ENCODE measurements around the gene CHI3L2.
A peak's percentile ranks its signal among the peaks of the same experiment; 100 is the strongest.

The CHI3L2 gene

DNA sequence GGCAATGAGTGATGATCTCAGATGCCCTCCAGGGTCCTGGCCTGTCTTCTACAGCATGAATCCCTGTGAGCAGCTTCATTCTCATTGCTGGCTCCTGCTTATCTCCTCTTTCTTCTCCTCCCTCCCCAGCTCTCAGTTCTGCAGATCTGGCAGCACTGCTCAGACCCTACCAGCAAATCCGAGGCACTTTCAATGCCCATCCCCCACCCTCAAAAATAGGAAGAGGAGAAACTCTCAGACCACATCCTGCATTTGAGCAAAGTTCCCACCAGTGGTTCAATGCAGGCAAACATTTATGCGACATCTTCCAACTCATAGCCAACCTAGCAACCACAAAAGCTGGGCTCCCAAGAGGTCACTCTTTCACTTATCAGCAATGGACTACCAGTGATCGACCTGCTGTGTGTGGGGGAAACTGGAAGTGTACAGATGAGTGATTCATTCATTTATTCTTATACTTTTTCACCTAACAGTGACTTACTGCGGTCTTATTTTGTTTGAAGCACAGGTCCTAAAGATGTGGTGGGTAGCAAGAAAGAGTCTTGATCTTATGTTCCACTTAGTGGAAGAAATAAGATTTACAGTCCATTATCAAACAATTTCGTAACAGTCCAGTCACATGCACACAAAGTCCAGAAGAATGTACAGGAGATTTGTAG, 5.8 kb upstream of the CHI3L2 start:
- peak; percentile 74 for DNase-seq

DNA sequence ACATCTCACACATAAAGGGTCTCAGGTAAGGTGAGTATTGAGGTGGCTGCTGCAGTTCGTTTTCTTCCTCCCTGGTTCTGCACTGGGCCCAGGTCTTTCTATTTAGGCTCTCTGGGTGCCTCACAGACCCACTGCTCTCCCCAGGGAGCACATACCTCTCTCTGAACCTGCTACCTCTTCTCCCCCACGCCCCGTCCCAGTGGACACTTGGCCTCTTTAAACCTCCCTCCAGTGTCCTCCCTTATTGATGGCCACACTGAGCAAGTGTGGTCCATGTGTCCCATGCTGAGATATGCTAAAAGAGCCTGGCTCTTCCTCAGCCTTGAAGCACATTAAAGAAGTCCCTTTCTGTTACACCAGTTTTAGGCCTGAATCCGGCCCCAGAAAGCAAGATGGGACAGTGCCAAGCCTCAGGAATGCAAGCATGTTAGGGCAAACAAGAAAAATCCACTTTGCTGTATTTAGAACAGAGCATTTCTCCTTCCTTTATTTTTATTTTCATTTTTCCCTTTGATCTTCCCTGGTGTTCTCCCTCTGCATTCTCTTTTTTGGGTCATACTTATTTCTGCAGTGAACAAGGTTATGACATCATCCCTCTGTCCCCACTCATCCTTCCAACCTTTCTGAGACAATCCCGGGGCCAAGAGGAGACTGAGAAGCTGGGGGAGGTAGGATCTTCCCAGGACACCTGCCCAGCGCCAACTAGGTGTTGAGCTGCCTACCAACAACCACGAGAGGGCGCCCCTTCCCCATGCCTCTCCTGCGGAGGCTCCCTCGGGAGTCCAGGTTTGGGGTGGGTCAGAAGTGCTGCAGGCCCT, 5.0 kb upstream of the CHI3L2 start:
- DNase-seq, result peak; percentile 86

DNA sequence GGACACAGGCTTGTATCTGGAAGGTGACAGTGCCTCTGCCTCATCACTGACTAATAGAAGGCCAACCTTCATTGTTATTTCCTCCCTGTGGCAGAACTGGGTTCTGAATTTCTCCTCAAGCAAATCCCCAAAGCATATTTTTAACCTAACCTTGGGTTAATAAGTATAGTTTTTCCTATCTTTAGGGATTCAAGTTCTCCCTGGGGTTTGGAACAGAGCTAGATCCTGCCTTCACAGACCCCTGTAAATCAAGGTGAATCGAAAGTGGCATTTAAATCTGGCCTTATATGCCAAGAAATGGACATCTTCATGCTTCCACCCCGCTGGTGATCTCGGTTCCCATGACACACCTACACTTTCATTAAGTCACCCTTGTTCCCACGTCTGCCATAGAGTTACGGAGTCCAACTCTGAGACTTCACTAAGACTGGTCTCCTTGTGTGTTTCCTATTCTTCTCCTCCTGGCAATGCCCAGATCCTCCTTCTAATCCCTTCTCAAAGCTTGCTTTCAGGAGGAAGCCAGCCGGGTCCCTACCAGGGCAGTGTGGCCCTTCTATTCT, 4.3 kb upstream of the CHI3L2 start:
- no peak for DNase-seq

DNA sequence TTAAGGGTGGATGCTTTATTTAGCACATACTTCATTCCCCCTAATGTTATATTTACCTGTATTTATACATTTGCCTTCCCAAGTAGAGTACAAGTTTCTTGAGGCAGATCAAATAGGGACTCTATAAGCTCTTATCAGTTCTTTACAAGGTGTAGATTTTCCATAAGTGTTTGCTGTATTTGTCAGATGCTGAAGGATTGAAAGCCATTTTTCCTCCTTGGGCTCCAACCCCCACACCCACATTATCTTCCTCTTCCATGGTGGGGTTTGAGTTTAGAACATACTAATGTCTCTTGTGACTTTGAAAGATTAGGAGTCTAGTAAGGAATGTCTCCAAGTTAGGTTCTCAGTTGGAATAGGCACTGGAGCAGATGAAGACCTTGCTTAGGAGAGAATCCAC, 2.4 kb upstream of the CHI3L2 start:
- no peak for DNase-seq

- no peak for DNase-seq
These were observed 1.7 kb upstream of the CHI3L2 start for GRCh38 chr1:111225717-111226400.

DNA sequence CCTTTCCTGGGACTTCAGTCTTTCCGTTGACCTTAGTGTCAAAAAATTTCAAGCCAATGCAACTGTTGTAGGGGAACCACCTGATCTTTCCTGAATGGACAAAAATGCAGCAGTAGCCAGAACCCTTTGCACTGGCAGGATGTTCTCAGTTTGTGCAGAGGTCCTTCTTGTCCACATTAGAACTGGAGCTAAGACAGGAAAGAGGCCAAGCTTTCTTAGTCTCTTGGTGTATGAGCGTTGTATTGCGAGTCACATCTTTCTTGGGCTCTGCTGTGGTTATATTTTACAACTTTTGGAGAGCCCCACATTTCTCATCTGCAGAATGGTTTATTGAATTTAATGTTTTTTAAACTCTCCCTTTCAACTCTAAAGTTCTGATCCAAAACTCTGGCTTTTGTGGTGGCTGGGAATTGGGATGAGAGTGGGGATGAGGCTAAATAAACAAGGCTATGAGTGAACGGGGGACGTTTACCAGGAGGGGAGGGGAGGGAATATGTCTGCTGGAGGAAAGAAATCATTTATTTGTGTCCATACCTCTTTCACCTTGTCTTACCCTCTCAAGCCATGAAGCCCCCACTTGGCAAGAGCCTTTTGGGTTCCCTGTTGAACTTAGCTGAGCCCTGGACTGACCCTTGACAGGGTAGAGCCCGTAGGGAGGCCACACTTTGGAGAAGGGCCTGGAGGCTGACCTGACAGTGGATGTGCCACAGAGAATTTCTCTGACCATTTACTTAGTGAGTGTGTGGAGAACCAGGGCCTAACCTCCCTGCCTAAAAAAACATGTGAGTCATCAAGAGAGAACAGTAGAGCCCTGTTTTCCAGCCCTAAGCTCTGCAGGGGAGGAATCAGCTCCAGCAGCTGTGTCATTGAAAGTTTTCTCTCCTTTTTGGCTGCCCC, 586 bp downstream of the CHI3L2 start:
- no peak for DNase-seq

DNA sequence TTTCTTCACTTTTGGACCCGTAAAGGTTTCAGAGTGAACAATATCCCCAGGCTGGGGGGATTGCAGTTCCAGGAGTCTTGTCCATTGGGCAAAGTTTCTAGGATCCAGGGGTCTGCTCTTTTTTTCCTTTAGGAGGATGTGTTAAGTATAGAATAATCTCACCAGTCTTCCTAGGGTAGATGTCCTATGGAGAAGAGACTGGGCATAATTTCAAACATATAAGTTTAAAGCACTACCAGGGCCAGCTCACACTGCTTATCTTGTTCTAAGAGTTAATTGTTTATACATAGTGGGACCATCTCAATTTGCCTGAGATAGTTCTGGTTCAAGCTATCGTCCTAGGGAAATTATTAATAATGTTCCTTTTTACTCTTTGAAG, 1.2 kb downstream of the CHI3L2 start:
- DNase-seq, result no peak

DNA sequence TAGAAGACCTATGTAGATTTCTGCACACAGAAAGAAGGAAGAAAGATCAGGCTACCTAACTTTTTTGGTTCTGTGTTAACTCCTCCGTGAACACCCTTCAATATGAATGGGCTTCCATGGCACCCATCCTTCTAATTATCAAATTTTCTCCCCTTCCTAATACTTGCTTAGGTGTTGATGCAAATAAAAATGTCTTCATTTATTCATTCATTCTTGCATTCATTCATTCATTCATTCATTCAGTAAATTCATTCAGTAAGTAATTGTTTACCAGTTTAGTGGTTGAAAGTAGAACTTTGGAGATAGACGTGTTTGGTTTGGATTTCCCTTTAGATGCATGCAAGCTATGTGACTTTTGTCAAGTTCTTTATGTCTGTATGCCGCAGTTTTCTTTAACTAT, 4.6 kb downstream of the CHI3L2 start:
- DNase-seq, result no peak

DNA sequence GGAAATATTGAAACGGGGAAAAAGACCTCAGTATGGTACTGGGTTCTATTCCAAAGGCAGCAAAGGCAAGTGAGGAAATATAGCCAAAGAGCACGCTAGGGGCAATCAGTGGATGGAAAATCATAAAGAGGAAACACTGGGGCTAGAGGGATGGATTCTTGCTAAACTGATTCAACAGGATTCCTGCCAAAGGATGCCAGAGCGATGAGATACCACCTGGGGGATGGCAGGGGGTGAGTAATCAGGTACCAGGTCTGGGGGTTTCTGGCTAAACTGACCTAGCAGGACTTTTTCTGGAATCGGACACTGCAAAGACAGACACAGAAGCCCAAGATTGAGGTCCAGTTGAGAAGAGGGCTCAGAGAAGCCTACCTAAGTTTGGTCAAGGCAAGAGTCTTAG, 6.7 kb downstream of the CHI3L2 start:
- DNase-seq, result no peak

- no peak for DNase-seq
These were observed 7.4 kb downstream of the CHI3L2 start for GRCh38 chr1:111234866-111235265.

DNA sequence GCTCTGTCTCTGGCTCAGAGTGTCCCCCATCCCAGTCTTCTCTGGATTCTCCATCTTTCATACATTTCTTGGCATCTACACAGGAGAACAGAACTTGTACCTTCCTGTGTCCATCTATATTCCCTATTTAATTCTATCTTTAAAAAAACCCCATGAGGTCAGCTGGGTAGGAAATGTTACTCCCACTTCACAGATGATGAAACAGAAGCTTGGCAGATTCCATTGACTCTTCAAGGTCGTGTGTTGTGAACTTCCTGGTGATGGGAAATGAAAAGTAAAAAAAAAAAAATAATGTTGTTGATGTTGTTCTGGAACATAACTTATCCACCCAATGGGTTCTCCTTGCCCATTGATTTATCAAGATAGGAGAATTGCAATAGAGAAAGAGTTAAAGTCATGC, 8.9 kb downstream of the CHI3L2 start:
- no peak for DNase-seq

GRCh38 chr1:111236806-111237205, 9.3 kb downstream of the CHI3L2 start:
- DNase-seq, result no peak

- DNase-seq, result no peak
These were observed 10.7 kb downstream of the CHI3L2 start for GRCh38 chr1:111238056-111238795.

DNA sequence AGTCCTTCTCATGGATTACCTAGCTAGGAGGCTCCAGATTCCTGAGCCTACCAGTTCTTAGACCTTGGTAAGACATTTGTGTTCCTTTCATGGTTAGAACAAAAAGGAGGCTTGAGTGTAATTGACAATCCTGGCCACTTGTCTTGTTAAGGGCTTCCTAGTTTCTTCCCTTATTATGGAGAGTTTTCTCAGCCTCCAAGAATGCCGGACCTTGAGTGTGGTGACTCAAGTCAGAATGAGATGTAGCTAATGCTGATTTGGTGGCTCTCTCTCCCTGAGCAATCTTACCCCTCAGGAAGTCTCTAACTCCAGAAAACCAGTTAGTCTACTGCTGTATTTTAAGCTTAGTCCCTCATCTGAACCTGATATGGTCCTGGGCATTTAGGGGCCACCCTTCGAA, 14.3 kb downstream of the CHI3L2 start:
- DNase-seq, result no peak

DNA sequence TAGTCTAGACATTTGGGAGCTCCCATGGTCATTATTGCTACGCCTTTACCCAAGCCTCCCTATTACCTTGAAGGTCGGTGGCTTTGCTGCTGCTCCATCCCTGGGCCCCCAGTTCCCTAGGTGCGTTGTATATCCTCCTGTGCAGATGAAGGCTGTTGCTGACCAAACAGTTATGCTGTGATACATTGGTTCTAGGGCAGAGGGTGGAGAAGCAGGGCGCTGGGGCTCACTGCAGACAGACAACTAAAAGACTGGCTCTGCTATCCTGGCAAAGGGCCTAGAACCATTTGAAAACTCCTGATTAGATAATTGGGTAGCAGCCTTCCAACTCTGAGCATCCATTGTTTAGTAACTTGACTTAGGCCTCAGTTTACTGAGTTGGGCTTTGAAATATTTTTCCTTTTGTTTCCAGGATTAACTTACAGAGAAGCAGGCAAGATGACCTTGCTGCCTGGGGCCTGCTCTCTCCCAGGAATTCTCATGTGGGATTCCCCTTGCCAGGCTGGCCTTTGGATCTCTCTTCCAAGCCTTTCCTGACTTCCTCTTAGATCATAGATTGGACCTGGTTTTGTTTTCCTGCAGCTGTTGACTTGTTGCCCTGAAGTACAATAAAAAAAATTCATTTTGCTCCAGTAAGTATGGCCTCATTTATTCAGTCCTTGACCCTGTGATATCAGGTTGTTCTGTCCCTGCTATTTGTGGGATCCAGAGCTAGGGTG, 15.5 kb downstream of the CHI3L2 start:
- DNase-seq, result no peak

GRCh38 chr1:111247125-111247838, 19.8 kb downstream of the CHI3L2 start:
- DNase-seq, result no peak

- no peak for DNase-seq
These were observed 22.4 kb downstream of the CHI3L2 start for GRCh38 chr1:111249960-111250359.

- DNase-seq, result no peak
These were observed 24.1 kb downstream of the CHI3L2 start for GRCh38 chr1:111251570-111251969.

DNA sequence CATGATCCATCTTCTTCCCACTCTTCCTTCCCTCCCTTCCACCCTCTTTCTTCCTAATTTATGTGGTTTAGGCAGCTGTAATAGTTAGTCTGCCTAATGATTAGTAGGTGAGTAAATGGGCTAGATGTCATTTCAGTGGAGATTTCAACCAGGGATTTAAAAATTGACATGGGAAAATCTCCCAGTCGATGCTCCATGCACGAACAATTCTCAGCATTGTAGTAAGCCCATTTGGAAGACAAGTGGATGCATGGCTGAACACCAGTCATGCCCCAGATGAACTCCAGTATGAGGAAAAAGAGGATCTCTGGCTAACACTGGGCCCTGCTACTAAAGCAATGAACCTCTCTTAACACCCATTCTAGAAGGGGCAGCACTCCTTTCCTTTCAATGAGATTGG, 25.3 kb downstream of the CHI3L2 start:
- no peak for DNase-seq

DNA sequence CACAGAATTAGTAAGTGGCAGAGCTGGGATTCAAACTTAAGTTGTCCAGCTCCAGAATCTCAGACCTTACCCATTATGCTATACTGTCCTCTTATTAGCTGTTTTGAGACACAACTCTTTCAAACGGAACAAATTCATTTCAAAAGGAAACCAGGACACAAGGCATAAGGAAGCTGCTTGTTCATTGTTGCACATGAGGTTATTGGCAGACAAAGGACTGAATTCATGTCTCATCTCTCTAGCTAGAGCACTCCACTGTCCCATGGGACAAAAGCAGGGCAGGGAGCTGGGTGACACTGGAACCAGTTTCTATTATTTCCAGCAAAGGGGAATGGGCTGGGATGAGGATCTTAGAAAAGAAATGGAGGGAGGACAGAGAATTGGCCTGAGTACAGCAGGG, 26.4 kb downstream of the CHI3L2 start:
- no peak for DNase-seq

Data from stimulated activated CD4-positive, alpha-beta T cell treated with anti-CD3 and anti-CD28 coated beads, Interleukin-15, amount 100 ng/mL, for 24 hours (primary cell).